ENCODE data around the gene PRKG1.

- no peak for TF ChIP-seq CTCF (IDR thresholded peaks at IDR 0.05)
- no peak for TF ChIP-seq POLR2A (IDR thresholded peaks at IDR 0.05)
These were observed 1.6 kb downstream of the PRKG1 start for GRCh38 chr10:51075873-51076229.
